Liver (tissue), 3 donors: ENCODE results near the gene FOXO6.

Experiments
- EGR1 ChIP-seq, 2 donors: IDR thresholded peaks; 2 replicates each; pipeline ENCODE4 v1.6.1; 2016 to 2018; ENCODE audit warnings: antibody characterized with exemption in 2 of 2, low read depth in 2 of 2
- RAD21 ChIP-seq, 2 donors: IDR thresholded peaks; 2 replicates each; pipeline ENCODE4 v1.6.1; 2016; ENCODE audit warnings: antibody characterized with exemption in 2 of 2, mild to moderate bottlenecking in 2 of 2
- SP1 ChIP-seq: IDR thresholded peaks from 2 replicates; pipeline ENCODE4 v1.6.1; 2018; ENCODE audit warnings: antibody characterized with exemption, mild to moderate bottlenecking
- TAF1 ChIP-seq: conservative IDR thresholded peaks from 2 replicates; pipeline ENCODE4 v1.6.1; 2016; ENCODE audit warnings: antibody characterized with exemption, mild to moderate bottlenecking
- YY1 ChIP-seq: IDR thresholded peaks from 2 replicates; pipeline ENCODE4 v1.6.1; 2016; ENCODE audit warnings: antibody characterized with exemption, mild to moderate bottlenecking
- TF ChIP-seq, protein P1 (sequence below): IDR thresholded peaks from 2 replicates; pipeline ENCODE4 v1.6.1; 2016; ENCODE audit warnings: antibody characterized with exemption
- TF ChIP-seq, protein P2 (sequence below): IDR thresholded peaks from 2 replicates; pipeline ENCODE4 v1.6.1; 2016; ENCODE audit warnings: antibody characterized with exemption
- TF ChIP-seq, protein P3 (sequence below): fragments of 150-350 bp; IDR thresholded peaks from 2 replicates; pipeline ENCODE4 v1.5.1; 2017; ENCODE audit warnings: improper control_type of control experiment, low read depth, low read length; ENCODE audit not compliant: missing input control
- TF ChIP-seq, protein P4 (sequence below): IDR thresholded peaks from 2 replicates; pipeline ENCODE4 v1.6.1; 2016; ENCODE audit warnings: antibody characterized with exemption
- donor health status: healthy.
- donor health status: healthy.

GRCh38 chr1:41378222-41378621 lies 17.0 kb downstream of the FOXO6 start:
- no peak for TF ChIP-seq TAF1
- TF ChIP-seq EGR1 (IDR thresholded peaks at IDR 0.05; ENCODE audit: low read depth in 2 of 2): no peak
- TF ChIP-seq, protein P1, sequence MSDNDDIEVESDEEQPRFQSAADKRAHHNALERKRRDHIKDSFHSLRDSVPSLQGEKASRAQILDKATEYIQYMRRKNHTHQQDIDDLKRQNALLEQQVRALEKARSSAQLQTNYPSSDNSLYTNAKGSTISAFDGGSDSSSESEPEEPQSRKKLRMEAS: no peak
- TF ChIP-seq, protein P2, sequence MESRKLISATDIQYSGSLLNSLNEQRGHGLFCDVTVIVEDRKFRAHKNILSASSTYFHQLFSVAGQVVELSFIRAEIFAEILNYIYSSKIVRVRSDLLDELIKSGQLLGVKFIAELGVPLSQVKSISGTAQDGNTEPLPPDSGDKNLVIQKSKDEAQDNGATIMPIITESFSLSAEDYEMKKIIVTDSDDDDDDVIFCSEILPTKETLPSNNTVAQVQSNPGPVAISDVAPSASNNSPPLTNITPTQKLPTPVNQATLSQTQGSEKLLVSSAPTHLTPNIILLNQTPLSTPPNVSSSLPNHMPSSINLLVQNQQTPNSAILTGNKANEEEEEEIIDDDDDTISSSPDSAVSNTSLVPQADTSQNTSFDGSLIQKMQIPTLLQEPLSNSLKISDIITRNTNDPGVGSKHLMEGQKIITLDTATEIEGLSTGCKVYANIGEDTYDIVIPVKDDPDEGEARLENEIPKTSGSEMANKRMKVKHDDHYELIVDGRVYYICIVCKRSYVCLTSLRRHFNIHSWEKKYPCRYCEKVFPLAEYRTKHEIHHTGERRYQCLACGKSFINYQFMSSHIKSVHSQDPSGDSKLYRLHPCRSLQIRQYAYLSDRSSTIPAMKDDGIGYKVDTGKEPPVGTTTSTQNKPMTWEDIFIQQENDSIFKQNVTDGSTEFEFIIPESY: no peak
- TF ChIP-seq, protein P3, sequence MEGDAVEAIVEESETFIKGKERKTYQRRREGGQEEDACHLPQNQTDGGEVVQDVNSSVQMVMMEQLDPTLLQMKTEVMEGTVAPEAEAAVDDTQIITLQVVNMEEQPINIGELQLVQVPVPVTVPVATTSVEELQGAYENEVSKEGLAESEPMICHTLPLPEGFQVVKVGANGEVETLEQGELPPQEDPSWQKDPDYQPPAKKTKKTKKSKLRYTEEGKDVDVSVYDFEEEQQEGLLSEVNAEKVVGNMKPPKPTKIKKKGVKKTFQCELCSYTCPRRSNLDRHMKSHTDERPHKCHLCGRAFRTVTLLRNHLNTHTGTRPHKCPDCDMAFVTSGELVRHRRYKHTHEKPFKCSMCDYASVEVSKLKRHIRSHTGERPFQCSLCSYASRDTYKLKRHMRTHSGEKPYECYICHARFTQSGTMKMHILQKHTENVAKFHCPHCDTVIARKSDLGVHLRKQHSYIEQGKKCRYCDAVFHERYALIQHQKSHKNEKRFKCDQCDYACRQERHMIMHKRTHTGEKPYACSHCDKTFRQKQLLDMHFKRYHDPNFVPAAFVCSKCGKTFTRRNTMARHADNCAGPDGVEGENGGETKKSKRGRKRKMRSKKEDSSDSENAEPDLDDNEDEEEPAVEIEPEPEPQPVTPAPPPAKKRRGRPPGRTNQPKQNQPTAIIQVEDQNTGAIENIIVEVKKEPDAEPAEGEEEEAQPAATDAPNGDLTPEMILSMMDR: no peak
- TF ChIP-seq RAD21 (IDR thresholded peaks at IDR 0.05): no peak
- TF ChIP-seq, protein P4, sequence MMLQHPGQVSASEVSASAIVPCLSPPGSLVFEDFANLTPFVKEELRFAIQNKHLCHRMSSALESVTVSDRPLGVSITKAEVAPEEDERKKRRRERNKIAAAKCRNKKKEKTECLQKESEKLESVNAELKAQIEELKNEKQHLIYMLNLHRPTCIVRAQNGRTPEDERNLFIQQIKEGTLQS: no peak
- no peak for TF ChIP-seq SP1
- no peak for TF ChIP-seq YY1
